Ishikawa (cell line): ENCODE data around the gene CPED1.

Source experiments
- CEBPB ChIP-seq: IDR thresholded peaks from 2 replicates; pipeline ENCODE4 v1.6.1; 2012
- CREB1 ChIP-seq: IDR thresholded peaks from 2 replicates; pipeline ENCODE4 v1.6.1; 2012; ENCODE audit warnings: low read depth
- EGR1 ChIP-seq: IDR thresholded peaks from 2 replicates; pipeline ENCODE4 v1.6.1; 2012
- EP300 ChIP-seq: IDR thresholded peaks from 2 replicates; pipeline ENCODE4 v1.6.1; 2012; ENCODE audit warnings: borderline replicate concordance
- MAX ChIP-seq: IDR thresholded peaks from 2 replicates; pipeline ENCODE4 v1.6.1; 2012
- NFIC ChIP-seq: IDR thresholded peaks from 2 replicates; pipeline ENCODE4 v1.6.1; 2012
- RAD21 ChIP-seq: IDR thresholded peaks from 2 replicates; pipeline ENCODE4 v1.6.1; 2012; ENCODE audit warnings: low read depth
- REST ChIP-seq: IDR thresholded peaks from 2 replicates; pipeline ENCODE4 v1.6.1; 2012; ENCODE audit warnings: low read depth, mild to moderate bottlenecking
- TAF1 ChIP-seq: IDR thresholded peaks from 2 replicates; pipeline ENCODE4 v1.6.1; 2012; ENCODE audit warnings: low read depth, mild to moderate bottlenecking
- TEAD4 ChIP-seq: IDR thresholded peaks from 2 replicates; pipeline ENCODE4 v1.6.1; 2012
- YY1 ChIP-seq: IDR thresholded peaks from 2 replicates; pipeline ENCODE4 v1.6.1; 2012; ENCODE audit warnings: low read depth
- ZBTB7A ChIP-seq: IDR thresholded peaks from 2 replicates; pipeline ENCODE4 v1.6.1; 2012; ENCODE audit warnings: low read depth

GRCh38 chr7:121172484-121172883, 184.0 kb downstream of the CPED1 start:
- TF ChIP-seq NFIC (no peak), REST (no peak), RAD21 (no peak), CEBPB (no peak), YY1 (no peak), EP300 (no peak), TAF1 (no peak), EGR1 (no peak), ZBTB7A (no peak), MAX (no peak), TEAD4 (no peak), CREB1 (no peak)
